Hepatocyte (in vitro differentiated cells): ENCODE data around the gene SGSM1. TPM values are rescaled to one million over a fixed set of nuclear protein-coding genes. Genes with fewer than 3 reads are reported as not detected.

Experiments used
- DNase-seq: peaks from one replicate; pipeline ENCODE4 v3.0.0-alpha.2; 2016; ENCODE audit warnings: low spot score
- H2AFZ ChIP-seq: fragments of 200-600 bp; sonication (generic); 2 replicates; pipeline ENCODE4 v1.6.0; 2016; ENCODE audit warnings: antibody characterized with exemption, mild to moderate bottlenecking
- H3K27ac ChIP-seq: fragments of 200-600 bp; sonication (generic); 2 replicates; pipeline ENCODE4 v1.5.1; 2016; ENCODE audit warnings: mild to moderate bottlenecking
- H3K27me3 ChIP-seq: fragments of 200-600 bp; sonication (generic); 2 replicates; pipeline ENCODE4 v1.6.1; 2016
- H3K36me3 ChIP-seq: fragments of 200-600 bp; sonication (generic); replicated peaks from 2 replicates; pipeline ENCODE4 v1.5.1; 2016; ENCODE audit warnings: low read depth; ENCODE audit not compliant: insufficient read depth
- H3K4me1 ChIP-seq: fragments of 200-600 bp; sonication (generic); 2 replicates; pipeline ENCODE4 v1.5.1; 2016; ENCODE audit warnings: mild to moderate bottlenecking, moderate library complexity; ENCODE audit not compliant: insufficient read depth
- H3K4me2 ChIP-seq: fragments of 200-600 bp; sonication (generic); 2 replicates; pipeline ENCODE4 v1.6.0; 2016
- H3K4me3 ChIP-seq: fragments of 200-600 bp; sonication (generic); 2 replicates; pipeline ENCODE4 v1.5.1; 2016; ENCODE audit warnings: mild to moderate bottlenecking
- H3K79me2 ChIP-seq: fragments of 200-600 bp; sonication (generic); 2 replicates; pipeline ENCODE4 v1.6.0; 2017; ENCODE audit warnings: mild to moderate bottlenecking
- H3K9me2 ChIP-seq: fragments of 200-600 bp; sonication (generic); replicated peaks from 2 replicates; pipeline ENCODE4 v1.6.0; 2017; ENCODE audit warnings: mild to moderate bottlenecking; ENCODE audit not compliant: insufficient read depth
- H3K9me3 ChIP-seq: fragments of 200-600 bp; sonication (generic); 2 replicates; pipeline ENCODE4 v1.5.1; 2016; ENCODE audit warnings: low read depth, mild to moderate bottlenecking
- H4K20me1 ChIP-seq: fragments of 200-600 bp; sonication (generic); 2 replicates; pipeline ENCODE4 v1.6.0; 2016; ENCODE audit warnings: mild to moderate bottlenecking; ENCODE audit not compliant: insufficient read depth, poor library complexity, severe bottlenecking
- EZH2 ChIP-seq: fragments of 200-600 bp; sonication (generic); IDR thresholded peaks from 2 replicates; pipeline ENCODE4 v1.6.1; 2016; ENCODE audit warnings: antibody characterized with exemption, mild to moderate bottlenecking, borderline replicate concordance
- EZH2phosphoT487 ChIP-seq: fragments of 200-600 bp; sonication (generic); IDR thresholded peaks from one replicate; pipeline ENCODE4 v1.6.1; 2018; ENCODE audit warnings: antibody characterized with exemption, mild to moderate bottlenecking, low read depth, moderate library complexity; ENCODE audit not compliant: unreplicated experiment, severe bottlenecking
- WGBS: methylation state at CpG from one replicate; pipeline ENCODE4 v1.1.6; 2016; ENCODE audit warnings: low lambda C conversion rate; ENCODE audit errors: missing lambda C conversion rate; 5-methylcytosine and 5-hydroxymethylcytosine counted together
- polyA plus RNA-seq: library from polyadenylated mRNA; unstranded; fragments of >200 nt; fragmentation: Nextera tagmentation; extraction: Ambion mirVana; gene quantifications from 2 replicates; pipeline ENCODE4 v1.2.1, GENCODE V29; 2016
- total RNA-seq: library from RNA; depleted of rRNA; stranded (reverse); fragments of >200 nt; gene quantifications from 2 replicates; pipeline ENCODE4 v1.2.3, GENCODE V29; 2014
- TF ChIP-seq, protein P1 (sequence below): fragments of 200-600 bp; sonication (generic); IDR thresholded peaks from 2 replicates; pipeline ENCODE4 v1.5.1; 2016; ENCODE audit warnings: antibody characterized with exemption, mild to moderate bottlenecking; ENCODE audit not compliant: poor library complexity

SGSM1 gene, protein sequence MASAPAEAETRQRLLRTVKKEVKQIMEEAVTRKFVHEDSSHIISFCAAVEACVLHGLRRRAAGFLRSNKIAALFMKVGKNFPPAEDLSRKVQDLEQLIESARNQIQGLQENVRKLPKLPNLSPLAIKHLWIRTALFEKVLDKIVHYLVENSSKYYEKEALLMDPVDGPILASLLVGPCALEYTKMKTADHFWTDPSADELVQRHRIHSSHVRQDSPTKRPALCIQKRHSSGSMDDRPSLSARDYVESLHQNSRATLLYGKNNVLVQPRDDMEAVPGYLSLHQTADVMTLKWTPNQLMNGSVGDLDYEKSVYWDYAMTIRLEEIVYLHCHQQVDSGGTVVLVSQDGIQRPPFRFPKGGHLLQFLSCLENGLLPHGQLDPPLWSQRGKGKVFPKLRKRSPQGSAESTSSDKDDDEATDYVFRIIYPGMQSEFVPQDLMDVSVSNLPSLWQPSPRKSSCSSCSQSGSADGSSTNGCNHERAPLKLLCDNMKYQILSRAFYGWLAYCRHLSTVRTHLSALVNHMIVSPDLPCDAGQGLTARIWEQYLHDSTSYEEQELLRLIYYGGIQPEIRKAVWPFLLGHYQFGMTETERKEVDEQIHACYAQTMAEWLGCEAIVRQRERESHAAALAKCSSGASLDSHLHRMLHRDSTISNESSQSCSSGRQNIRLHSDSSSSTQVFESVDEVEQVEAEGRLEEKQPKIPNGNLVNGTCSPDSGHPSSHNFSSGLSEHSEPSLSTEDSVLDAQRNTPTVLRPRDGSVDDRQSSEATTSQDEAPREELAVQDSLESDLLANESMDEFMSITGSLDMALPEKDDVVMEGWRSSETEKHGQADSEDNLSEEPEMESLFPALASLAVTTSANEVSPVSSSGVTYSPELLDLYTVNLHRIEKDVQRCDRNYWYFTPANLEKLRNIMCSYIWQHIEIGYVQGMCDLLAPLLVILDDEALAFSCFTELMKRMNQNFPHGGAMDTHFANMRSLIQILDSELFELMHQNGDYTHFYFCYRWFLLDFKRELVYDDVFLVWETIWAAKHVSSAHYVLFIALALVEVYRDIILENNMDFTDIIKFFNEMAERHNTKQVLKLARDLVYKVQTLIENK
- total RNA-seq (3.1 and 3.5 TPM in 2 replicates), polyA plus RNA-seq (1.7 TPM in 2 replicates)

DNA sequence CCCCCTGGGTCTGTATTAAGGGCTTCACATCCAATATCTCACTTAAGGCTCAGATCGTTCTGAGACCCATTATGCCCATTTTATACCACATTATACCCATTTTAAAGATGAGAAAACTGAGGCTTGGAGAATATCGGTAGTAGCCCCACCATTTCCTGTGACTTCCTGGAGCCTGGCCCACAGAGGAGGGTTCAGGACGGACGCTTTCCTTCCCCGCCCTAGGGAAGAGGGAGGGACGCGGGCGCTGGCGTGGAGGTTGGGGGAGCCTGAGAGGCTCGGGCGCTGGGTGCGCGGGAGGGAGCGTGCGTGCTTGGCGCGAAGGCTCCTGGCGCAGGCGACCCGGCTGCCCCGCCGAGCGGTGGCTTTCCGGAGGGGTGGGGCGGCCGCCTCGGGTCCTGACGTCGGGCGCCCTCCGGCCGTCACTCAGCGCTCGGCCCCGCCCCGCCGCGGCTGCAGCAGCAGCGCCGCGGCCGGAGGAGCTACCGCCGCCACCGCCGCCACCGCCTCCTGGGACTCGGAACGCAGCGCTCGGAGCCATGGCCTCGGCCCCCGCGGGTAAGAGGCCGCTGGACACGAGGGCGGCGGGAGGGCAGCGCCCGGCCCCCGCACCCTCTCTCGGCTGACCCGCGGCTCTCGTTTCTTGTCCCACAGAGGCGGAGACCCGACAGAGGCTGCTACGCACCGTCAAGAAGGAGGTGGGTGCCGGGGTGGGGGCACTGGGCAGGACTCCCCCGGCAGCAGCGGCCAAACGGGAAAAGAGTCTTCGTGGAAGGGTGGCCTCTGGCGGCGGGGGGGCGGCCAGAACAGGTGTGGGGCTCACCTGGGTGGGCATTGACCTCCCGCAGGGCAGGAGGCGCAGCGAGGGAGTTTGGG is at the start of gene SGSM1:
SGSM1 (plus strand) TSS at position 422 of the 873 bp plus-strand sequence; CDS start at position 537, 115 bp downstream.
- no peaks in the 10 kb centered on the region for H3K27me3 ChIP-seq
- H2AFZ ChIP-seq, result peak within 1 kb of the TSS; percentile 89
- peaks cover 8% of the 10 kb centered on the region for H3K4me1 ChIP-seq
- peak; percentile 94 for DNase-seq
- no peaks in the 10 kb centered on the region for H3K36me3 ChIP-seq
- peak within 1 kb of the TSS; percentile 86 for H3K4me2 ChIP-seq
- H3K9me2 ChIP-seq, result no peaks in the 10 kb centered on the region
- H3K9me3 ChIP-seq, result no peaks in the 10 kb centered on the region
- no peaks in the 10 kb centered on the region for H3K79me2 ChIP-seq
- H4K20me1 ChIP-seq, result no peaks in the 10 kb centered on the region
- no peak for TF ChIP-seq EZH2
- TF ChIP-seq, protein P1, sequence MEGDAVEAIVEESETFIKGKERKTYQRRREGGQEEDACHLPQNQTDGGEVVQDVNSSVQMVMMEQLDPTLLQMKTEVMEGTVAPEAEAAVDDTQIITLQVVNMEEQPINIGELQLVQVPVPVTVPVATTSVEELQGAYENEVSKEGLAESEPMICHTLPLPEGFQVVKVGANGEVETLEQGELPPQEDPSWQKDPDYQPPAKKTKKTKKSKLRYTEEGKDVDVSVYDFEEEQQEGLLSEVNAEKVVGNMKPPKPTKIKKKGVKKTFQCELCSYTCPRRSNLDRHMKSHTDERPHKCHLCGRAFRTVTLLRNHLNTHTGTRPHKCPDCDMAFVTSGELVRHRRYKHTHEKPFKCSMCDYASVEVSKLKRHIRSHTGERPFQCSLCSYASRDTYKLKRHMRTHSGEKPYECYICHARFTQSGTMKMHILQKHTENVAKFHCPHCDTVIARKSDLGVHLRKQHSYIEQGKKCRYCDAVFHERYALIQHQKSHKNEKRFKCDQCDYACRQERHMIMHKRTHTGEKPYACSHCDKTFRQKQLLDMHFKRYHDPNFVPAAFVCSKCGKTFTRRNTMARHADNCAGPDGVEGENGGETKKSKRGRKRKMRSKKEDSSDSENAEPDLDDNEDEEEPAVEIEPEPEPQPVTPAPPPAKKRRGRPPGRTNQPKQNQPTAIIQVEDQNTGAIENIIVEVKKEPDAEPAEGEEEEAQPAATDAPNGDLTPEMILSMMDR, result no peak
- TF ChIP-seq EZH2phosphoT487, result no peak
- H3K27ac ChIP-seq, result peak within 1 kb of the TSS; percentile 67
- 4% methylated on average over 51 of the region's 80 CpGs for WGBS
- H3K4me3 ChIP-seq, result peak within 1 kb of the TSS; percentile 82

DNA sequence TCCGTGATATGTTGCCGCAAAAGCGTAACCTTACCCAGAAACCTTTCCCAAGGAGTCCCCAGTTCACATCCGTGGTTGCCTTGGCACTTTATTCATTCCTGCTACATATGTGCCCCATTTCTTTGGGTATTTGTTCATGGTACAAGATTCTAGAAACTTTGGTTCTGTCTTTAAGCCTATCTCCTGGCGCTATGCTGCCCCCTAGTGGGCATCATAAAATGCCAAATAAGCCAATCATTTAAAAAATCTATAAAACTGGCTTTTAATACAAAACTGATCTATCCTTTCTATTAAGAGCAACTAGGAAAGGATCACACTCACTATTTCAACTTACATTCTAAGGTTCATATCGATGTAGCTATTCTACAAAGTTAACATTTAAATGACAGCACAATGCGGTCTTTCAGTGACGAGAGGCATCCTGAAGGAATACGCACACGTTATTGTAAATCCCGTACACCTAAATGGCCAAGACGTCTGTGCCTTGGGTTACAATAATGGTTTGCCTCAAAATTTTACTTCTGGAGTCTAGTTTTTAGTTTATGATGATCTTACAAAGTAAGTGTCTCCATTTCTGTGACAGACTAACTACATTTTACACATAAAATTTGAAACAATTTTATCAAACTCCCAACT is 47.7 kb upstream of the SGSM1 start:
- no peaks in the 10 kb centered on the region for H3K79me2 ChIP-seq
- no peaks in the 10 kb centered on the region for H3K4me1 ChIP-seq
- TF ChIP-seq, protein P1, result peak; percentile 86
- TF ChIP-seq EZH2phosphoT487, result no peak
- TF ChIP-seq EZH2, result no peak
- no peaks in the 10 kb centered on the region for H3K36me3 ChIP-seq
- no peaks in the 10 kb centered on the region for H3K27me3 ChIP-seq
- no peaks in the 10 kb centered on the region for H4K20me1 ChIP-seq
- no peak overlapping the region for H3K4me2 ChIP-seq
- H3K27ac ChIP-seq, result no peak overlapping the region
- no peak overlapping the region for H3K4me3 ChIP-seq
- DNase-seq, result peak; percentile 82
- no peak overlapping the region for H2AFZ ChIP-seq
- H3K9me3 ChIP-seq, result no peaks in the 10 kb centered on the region
- WGBS, result 62% methylated on average over 12 of the region's 12 CpGs
- H3K9me2 ChIP-seq, result no peaks in the 10 kb centered on the region

DNA sequence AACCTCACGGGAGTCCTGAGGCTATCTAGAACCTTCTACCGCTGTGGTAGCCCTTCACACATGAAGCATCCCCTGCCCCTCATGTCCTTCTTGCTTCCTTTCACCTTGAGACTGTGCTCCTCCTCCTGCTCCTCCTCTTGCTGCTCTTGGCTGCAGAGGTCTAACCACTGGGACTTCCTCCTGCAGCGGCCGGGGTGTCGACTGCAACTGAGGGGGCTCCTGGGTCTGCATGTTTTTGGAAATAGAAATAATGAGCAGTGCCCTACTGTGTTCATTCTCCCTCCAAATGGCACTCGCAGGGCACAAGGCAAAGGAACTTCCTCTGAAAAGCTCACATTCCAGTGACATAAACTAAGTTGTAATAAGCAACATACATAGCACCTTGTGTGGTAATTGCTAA is 46.2 kb upstream of the SGSM1 start:
- no peak overlapping the region for H3K4me3 ChIP-seq
- no peaks in the 10 kb centered on the region for H3K4me1 ChIP-seq
- H3K9me3 ChIP-seq, result no peaks in the 10 kb centered on the region
- no peak for TF ChIP-seq EZH2
- H3K9me2 ChIP-seq, result no peaks in the 10 kb centered on the region
- no peaks in the 10 kb centered on the region for H3K79me2 ChIP-seq
- no peaks in the 10 kb centered on the region for H3K36me3 ChIP-seq
- H3K27me3 ChIP-seq, result no peaks in the 10 kb centered on the region
- H4K20me1 ChIP-seq, result no peaks in the 10 kb centered on the region
- H3K4me2 ChIP-seq, result no peak overlapping the region
- H2AFZ ChIP-seq, result no peak overlapping the region
- no peak overlapping the region for H3K27ac ChIP-seq
- 84% methylated on average over 6 of the region's 6 CpGs for WGBS
- DNase-seq, result no peak
